ENCODE data around the gene SLA2. TPM values are rescaled to one million over a fixed set of nuclear protein-coding genes. Genes with fewer than 3 reads are reported as not detected.
"Not testable (repeated sequence)": the region's sequence is repeated elsewhere in the genome, so short reads cannot be mapped to it uniquely, and the experiment has no call there.

The SLA2 gene
- total and polyA plus RNA-seq, 5 donors from 2014 or later: 11.9 to 39.4 (median 16.3) TPM

GRCh38 chr20:36572701-36573102, 73.3 kb downstream of the SLA2 start:
- peaks cover 5 to 45% (median 32%) of the 10 kb centered on the region in 4 donors for H3K4me1 Mint-ChIP-seq
- Histone ChIP-seq H3K27ac (ENCODE audit: insufficient read depth, low read length, poor library complexity, severe bottlenecking) (peak overlapping the region; percentile 100), H3K27me3 (ENCODE audit: control insufficient read depth, insufficient read depth, low read length) (no peaks in the 10 kb centered on the region), H3K4me3 (ENCODE audit: low read depth, low read length) (peak overlapping the region; percentile 17), H3K4me1 (ENCODE audit: control insufficient read depth, insufficient read depth, low read length, poor library complexity, severe bottlenecking) (peaks cover 32% of the 10 kb centered on the region), H3K36me3 (ENCODE audit: control insufficient read depth, insufficient read depth, low read length) (no peaks in the 10 kb centered on the region), H3K9me3 (ENCODE audit: control insufficient read depth in 2 of 2, low read length in 2 of 2) (no peaks in the 10 kb centered on the region)
- peak; percentile 60 to 81 (median 73) for DNase-seq
- H3K36me3 Mint-ChIP-seq: no peaks in the 10 kb centered on the region
- peak overlapping the region; percentile 99 for H3K27ac Mint-ChIP-seq
- ATAC-seq (ENCODE audit: low read depth in 2 of 2): peak; percentile 71 to 76
- H3K9me3 Mint-ChIP-seq: peaks cover 0 to 2% (median 0%) of the 10 kb centered on the region in 7 donors
- H3K4me3 Mint-ChIP-seq: peak overlapping the region; percentile 93 to 96 (median 94)
- H3K27me3 Mint-ChIP-seq: peaks cover 5% of the 10 kb centered on the region

GRCh38 chr20:36571564-36572504, 74.2 kb downstream of the SLA2 start:
- H3K4me3 ChIP-seq (ENCODE audit: low read depth, low read length): no peak overlapping the region
- peak overlapping the region; percentile 93 to 96 (median 94) for H3K4me3 Mint-ChIP-seq
- peak overlapping the region; percentile 100 for H3K27ac ChIP-seq (ENCODE audit: insufficient read depth, low read length, poor library complexity, severe bottlenecking)
- no peaks in the 10 kb centered on the region for H3K27me3 ChIP-seq (ENCODE audit: control insufficient read depth, insufficient read depth, low read length)
- H3K27me3 Mint-ChIP-seq: peaks cover 5% of the 10 kb centered on the region
- peaks cover 5 to 42% (median 32%) of the 10 kb centered on the region in 4 donors for H3K4me1 Mint-ChIP-seq
- peak overlapping the region; percentile 99 for H3K27ac Mint-ChIP-seq
- no peak for ATAC-seq (ENCODE audit: low read depth in 2 of 2)
- peaks cover 32% of the 10 kb centered on the region for H3K4me1 ChIP-seq (ENCODE audit: control insufficient read depth, insufficient read depth, low read length, poor library complexity, severe bottlenecking)
- peaks cover 0 to 2% (median 0%) of the 10 kb centered on the region in 7 donors for H3K9me3 Mint-ChIP-seq
- DNase-seq: peak in 1 of 3 donors; percentile 19
- H3K36me3 Mint-ChIP-seq: no peaks in the 10 kb centered on the region
- no peaks in the 10 kb centered on the region for H3K9me3 ChIP-seq (ENCODE audit: control insufficient read depth in 2 of 2, low read length in 2 of 2)
- H3K36me3 ChIP-seq (ENCODE audit: control insufficient read depth, insufficient read depth, low read length): no peaks in the 10 kb centered on the region

DNA sequence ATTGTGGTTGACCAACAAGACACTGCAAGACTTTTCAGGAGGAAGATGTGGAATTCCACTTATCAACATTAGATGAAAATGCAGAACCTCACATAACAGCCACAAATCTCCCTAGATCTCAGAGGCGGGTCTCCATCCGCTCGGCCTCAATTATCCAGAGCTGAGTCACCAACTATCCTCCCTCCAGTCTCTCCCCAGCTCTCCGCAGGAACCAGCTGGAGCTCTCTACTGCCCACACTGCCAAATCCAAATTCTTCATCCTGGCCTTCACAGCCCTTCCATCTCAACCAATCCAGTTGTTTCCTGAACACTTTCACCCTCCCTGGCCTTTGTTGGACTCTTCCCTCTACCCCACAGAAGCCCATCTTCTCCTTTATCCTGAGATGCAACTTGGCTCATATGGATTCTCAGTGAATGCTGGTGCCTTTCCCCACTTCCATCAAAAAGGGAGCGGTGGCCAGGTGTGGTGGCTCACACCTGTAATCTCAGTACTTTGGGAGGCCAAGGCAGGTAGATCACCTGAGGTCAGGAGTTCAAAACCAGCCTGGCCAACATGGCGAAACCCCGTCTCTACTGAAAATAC, 76.1 kb downstream of the SLA2 start:
- peaks cover 0 to 3% of the 10 kb centered on the region in 2 experiments for H3K9me3 ChIP-seq (ENCODE audit: control insufficient read depth in 2 of 2, low read length in 2 of 2)
- no peaks in the 10 kb centered on the region for H3K36me3 ChIP-seq (ENCODE audit: control insufficient read depth, insufficient read depth, low read length)
- Mint-ChIP-seq H3K4me1 (peaks cover 0 to 25% (median 18%) of the 10 kb centered on the region in 4 donors), H3K9me3 (peaks cover 0 to 2% (median under 1%) of the 10 kb centered on the region in 7 donors), H3K27ac (peak overlapping the region in 1 of 3 donors; percentile 80), H3K36me3 (no peaks in the 10 kb centered on the region), H3K4me3 (peak overlapping the region in 1 of 4 donors; percentile 33), H3K27me3 (peaks cover 5% of the 10 kb centered on the region)
- ATAC-seq (ENCODE audit: low read depth in 2 of 2) (no peak), DNase-seq (no peak)
- no peak overlapping the region for H3K27ac ChIP-seq (ENCODE audit: insufficient read depth, low read length, poor library complexity, severe bottlenecking)
- no peaks in the 10 kb centered on the region for H3K27me3 ChIP-seq (ENCODE audit: control insufficient read depth, insufficient read depth, low read length)
- peaks cover 17% of the 10 kb centered on the region for H3K4me1 ChIP-seq (ENCODE audit: control insufficient read depth, insufficient read depth, low read length, poor library complexity, severe bottlenecking)
- H3K4me3 ChIP-seq (ENCODE audit: low read depth, low read length): no peak overlapping the region

DNA sequence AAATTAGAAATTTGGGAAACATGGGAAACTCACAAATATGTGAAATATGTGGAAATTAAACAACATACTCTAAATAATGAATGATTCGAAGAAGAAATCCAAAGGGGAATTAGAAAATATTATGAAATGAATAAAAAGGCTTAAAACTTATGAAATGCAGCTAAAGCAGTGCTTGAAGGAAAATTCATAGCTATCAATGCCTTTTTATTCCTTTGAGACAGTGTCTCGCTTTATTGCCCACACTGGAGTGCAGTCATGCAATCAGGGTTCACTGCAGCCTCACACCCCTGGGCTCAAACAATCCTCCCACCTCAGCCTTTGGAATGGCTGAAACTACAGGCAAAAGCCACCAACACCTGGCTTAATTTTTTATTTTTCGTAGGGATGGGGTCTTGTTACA, 80.5 kb downstream of the SLA2 start:
- no peaks in the 10 kb centered on the region for H3K36me3 Mint-ChIP-seq
- peaks cover 0 to 4% (median 2%) of the 10 kb centered on the region in 7 donors for H3K9me3 Mint-ChIP-seq
- Histone ChIP-seq H3K27ac (ENCODE audit: insufficient read depth, low read length, poor library complexity, severe bottlenecking) (no peak overlapping the region), H3K27me3 (ENCODE audit: control insufficient read depth, insufficient read depth, low read length) (no peaks in the 10 kb centered on the region), H3K4me1 (ENCODE audit: control insufficient read depth, insufficient read depth, low read length, poor library complexity, severe bottlenecking) (no peaks in the 10 kb centered on the region), H3K36me3 (ENCODE audit: control insufficient read depth, insufficient read depth, low read length) (no peaks in the 10 kb centered on the region), H3K4me3 (ENCODE audit: low read depth, low read length) (no peak overlapping the region), H3K9me3 (ENCODE audit: control insufficient read depth in 2 of 2, low read length in 2 of 2) (peaks cover 0 to 3% of the 10 kb centered on the region in 2 experiments)
- H3K4me1 Mint-ChIP-seq: peaks cover 0 to 6% (median 0%) of the 10 kb centered on the region in 4 donors
- ATAC-seq (ENCODE audit: low read depth in 2 of 2) (no peak), DNase-seq (no peak)
- no peak overlapping the region for H3K27ac Mint-ChIP-seq
- no peaks in the 10 kb centered on the region for H3K27me3 Mint-ChIP-seq
- no peak overlapping the region for H3K4me3 Mint-ChIP-seq

DNA sequence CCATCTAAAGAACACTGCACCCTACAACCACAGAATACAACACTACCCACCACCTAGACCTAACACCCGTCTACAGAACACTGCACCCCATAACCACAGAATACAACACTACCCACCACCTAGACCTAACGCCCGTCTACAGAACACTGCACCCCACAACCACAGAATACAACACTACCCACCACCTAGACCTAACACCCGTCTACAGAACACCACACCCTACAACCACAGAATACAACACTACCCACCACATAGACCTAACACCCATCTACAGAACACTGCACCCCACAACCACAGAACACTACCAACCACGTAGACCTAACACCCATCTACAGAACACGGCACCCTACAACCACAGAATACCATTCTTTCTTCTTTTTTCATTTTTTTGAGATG, 81.3 kb downstream of the SLA2 start:
- H3K27ac Mint-ChIP-seq, DNase-seq: not testable (repeated sequence)

GRCh38 chr20:36564078-36564725, 81.8 kb downstream of the SLA2 start:
- not testable (repeated sequence) for H3K27ac Mint-ChIP-seq

More for the DNA sequence above, 81.3 kb downstream of the SLA2 start:
- H3K4me1 ChIP-seq (ENCODE audit: control insufficient read depth, insufficient read depth, low read length, poor library complexity, severe bottlenecking); H3K27me3 ChIP-seq (ENCODE audit: control insufficient read depth, insufficient read depth, low read length); H3K36me3 Mint-ChIP-seq; H3K9me3 Mint-ChIP-seq; H3K4me1 Mint-ChIP-seq; H3K27ac ChIP-seq (ENCODE audit: insufficient read depth, low read length, poor library complexity, severe bottlenecking); H3K36me3 ChIP-seq (ENCODE audit: control insufficient read depth, insufficient read depth, low read length); ATAC-seq (ENCODE audit: low read depth in 2 of 2); H3K4me3 ChIP-seq (ENCODE audit: low read depth, low read length); H3K27me3 Mint-ChIP-seq; H3K9me3 ChIP-seq (ENCODE audit: control insufficient read depth in 2 of 2, low read length in 2 of 2): not testable (repeated sequence)
- H3K4me3 Mint-ChIP-seq: peak overlapping the region in 1 of 4 donors; percentile 41

GRCh38 chr20:36563374-36563773, 82.6 kb downstream of the SLA2 start:
- no peaks in the 10 kb centered on the region for H3K4me1 ChIP-seq (ENCODE audit: control insufficient read depth, insufficient read depth, low read length, poor library complexity, severe bottlenecking)

More at GRCh38 chr20:36564078-36564725, 81.8 kb downstream of the SLA2 start:
- H3K4me1 ChIP-seq (ENCODE audit: control insufficient read depth, insufficient read depth, low read length, poor library complexity, severe bottlenecking); H3K9me3 ChIP-seq (ENCODE audit: control insufficient read depth in 2 of 2, low read length in 2 of 2); ATAC-seq (ENCODE audit: low read depth in 2 of 2); DNase-seq; H3K9me3 Mint-ChIP-seq; H3K4me1 Mint-ChIP-seq; H3K36me3 ChIP-seq (ENCODE audit: control insufficient read depth, insufficient read depth, low read length); H3K27me3 Mint-ChIP-seq; H3K27me3 ChIP-seq (ENCODE audit: control insufficient read depth, insufficient read depth, low read length); H3K36me3 Mint-ChIP-seq; H3K27ac ChIP-seq (ENCODE audit: insufficient read depth, low read length, poor library complexity, severe bottlenecking); H3K4me3 ChIP-seq (ENCODE audit: low read depth, low read length); H3K4me3 Mint-ChIP-seq: not testable (repeated sequence)

More at GRCh38 chr20:36563374-36563773, 82.6 kb downstream of the SLA2 start:
- Histone ChIP-seq H3K36me3 (ENCODE audit: control insufficient read depth, insufficient read depth, low read length) (no peaks in the 10 kb centered on the region), H3K9me3 (ENCODE audit: control insufficient read depth in 2 of 2, low read length in 2 of 2) (peaks cover 0 to 3% of the 10 kb centered on the region in 2 experiments), H3K4me3 (ENCODE audit: low read depth, low read length) (no peak overlapping the region), H3K27me3 (ENCODE audit: control insufficient read depth, insufficient read depth, low read length) (no peaks in the 10 kb centered on the region), H3K27ac (ENCODE audit: insufficient read depth, low read length, poor library complexity, severe bottlenecking) (no peak overlapping the region)
- H3K9me3 Mint-ChIP-seq: peaks cover 0 to 4% (median 2%) of the 10 kb centered on the region in 7 donors
- H3K4me1 Mint-ChIP-seq: peaks cover 0 to 3% (median 0%) of the 10 kb centered on the region in 4 donors
- H3K4me3 Mint-ChIP-seq: no peak overlapping the region
- H3K27me3 Mint-ChIP-seq: no peaks in the 10 kb centered on the region
- no peak overlapping the region for H3K27ac Mint-ChIP-seq
- no peak for ATAC-seq (ENCODE audit: low read depth in 2 of 2)
- no peak for DNase-seq
- H3K36me3 Mint-ChIP-seq: no peaks in the 10 kb centered on the region

Measured in CD4-positive, CD25-positive, alpha-beta regulatory T cell (primary cell).